Right lobe of liver (tissue), 4 donors: ENCODE measurements around the gene OR4D2.

Experiments
- CTCF ChIP-seq, 4 donors: fragments of 200-600 bp in 3 of 4; fragments of 450-650 bp in 1 of 4; IDR thresholded peaks; one replicate each; pipeline versions ENCODE4 v1.5.1 to v1.8.0; 2016 to 2022; ENCODE audit warnings: antibody characterized with exemption in 4 of 4, mild to moderate bottlenecking in 2 of 4
- POLR2A ChIP-seq: fragments of 450-650 bp; IDR thresholded peaks from one replicate; pipeline ENCODE4 v1.6.1; 2017; ENCODE audit warnings: antibody characterized with exemption, mild to moderate bottlenecking
- donor health status: DM: no; HTN: no; CAD: no.
- donor health status: DM: no; HTN: no; CAD: no.
- donor health status: DM: no; HTN: yes; CAD: no.

- TF ChIP-seq CTCF (IDR thresholded peaks at IDR 0.05), result no peak
- no peak for TF ChIP-seq POLR2A
These were observed 19.8 kb downstream of the OR4D2 start for GRCh38 chr17:58186591-58186990.
